Osteoblast (primary cell): ENCODE results near the gene PXK. TPM values are rescaled to one million over a fixed set of nuclear protein-coding genes. Genes with fewer than 3 reads are reported as not detected.

Experiments used
- DNase-seq: peaks from one replicate; pipeline ENCODE4 v3.0.0; 2011; ENCODE audit warnings: low spot score, mixed read lengths; ENCODE audit not compliant: insufficient read length; ENCODE audit errors: missing footprints
- H2AFZ ChIP-seq: 2 replicates; pipeline ENCODE4 v1.6.0; 2011; ENCODE audit warnings: mild to moderate bottlenecking, low read length
- H3K27ac ChIP-seq: 2 replicates; pipeline ENCODE4 v1.5.1; 2011; ENCODE audit warnings: mild to moderate bottlenecking, low read depth, low read length, moderate library complexity
- H3K27me3 ChIP-seq: 2 replicates; pipeline ENCODE4 v1.6.0; 2012; ENCODE audit warnings: mild to moderate bottlenecking, control low read depth, inconsistent platforms, low read length, moderate library complexity; ENCODE audit not compliant: insufficient read depth
- H3K36me3 ChIP-seq: 2 replicates; pipeline ENCODE4 v1.5.1; 2011; ENCODE audit warnings: mild to moderate bottlenecking, low read length, control low read depth, moderate library complexity; ENCODE audit not compliant: insufficient read depth
- H3K4me1 ChIP-seq: 2 replicates; pipeline ENCODE4 v1.5.1; 2011; ENCODE audit warnings: mild to moderate bottlenecking, low read length, control low read depth, moderate library complexity; ENCODE audit not compliant: insufficient read depth
- H3K4me2 ChIP-seq: 2 replicates; pipeline ENCODE4 v1.6.0; 2011; ENCODE audit warnings: mild to moderate bottlenecking, low read length; ENCODE audit not compliant: insufficient read depth
- H3K4me3 ChIP-seq: fragments of 200-600 bp; sonication (generic); 3 replicates; pipeline ENCODE4 v1.5.1; 2012; ENCODE audit warnings: mild to moderate bottlenecking, low read length, inconsistent platforms; ENCODE audit not compliant: insufficient read depth
- H3K79me2 ChIP-seq: 2 replicates; pipeline ENCODE4 v1.6.0; 2012; ENCODE audit warnings: mild to moderate bottlenecking, low read length, control low read depth, inconsistent platforms; ENCODE audit not compliant: insufficient read depth
- H3K9me3 ChIP-seq: 2 replicates; pipeline ENCODE4 v1.5.1; 2011; ENCODE audit warnings: low read depth, low read length, control low read depth
- H4K20me1 ChIP-seq: 2 replicates; pipeline ENCODE4 v1.6.0; 2012; ENCODE audit warnings: mild to moderate bottlenecking, low read length, control low read depth; ENCODE audit not compliant: insufficient read depth
- total RNA-seq: library from RNA; depleted of rRNA; stranded (reverse); fragments of >200 nt; gene quantifications from 2 replicates; pipeline ENCODE4 v1.2.3, GENCODE V29; 2012
- TF ChIP-seq, protein P1 (sequence below): IDR thresholded peaks from 2 replicates; pipeline ENCODE4 v1.5.1; 2011; ENCODE audit warnings: mild to moderate bottlenecking, low read depth, low read length, moderate library complexity; ENCODE audit errors: extremely low read depth

The PXK gene
- total RNA-seq, 1 donor, result 77.4 TPM

- H3K9me3 ChIP-seq, result no peaks in the 10 kb centered on the region
- no peak overlapping the region for H3K4me2 ChIP-seq
- no peaks in the 10 kb centered on the region for H3K36me3 ChIP-seq
- H3K4me3 ChIP-seq, result no peak overlapping the region
- peaks cover 6% of the 10 kb centered on the region for H3K4me1 ChIP-seq
- peaks cover 59% of the 10 kb centered on the region for H3K79me2 ChIP-seq
- H2AFZ ChIP-seq, result no peak overlapping the region
- no peaks in the 10 kb centered on the region for H3K27me3 ChIP-seq
- TF ChIP-seq, protein P1, sequence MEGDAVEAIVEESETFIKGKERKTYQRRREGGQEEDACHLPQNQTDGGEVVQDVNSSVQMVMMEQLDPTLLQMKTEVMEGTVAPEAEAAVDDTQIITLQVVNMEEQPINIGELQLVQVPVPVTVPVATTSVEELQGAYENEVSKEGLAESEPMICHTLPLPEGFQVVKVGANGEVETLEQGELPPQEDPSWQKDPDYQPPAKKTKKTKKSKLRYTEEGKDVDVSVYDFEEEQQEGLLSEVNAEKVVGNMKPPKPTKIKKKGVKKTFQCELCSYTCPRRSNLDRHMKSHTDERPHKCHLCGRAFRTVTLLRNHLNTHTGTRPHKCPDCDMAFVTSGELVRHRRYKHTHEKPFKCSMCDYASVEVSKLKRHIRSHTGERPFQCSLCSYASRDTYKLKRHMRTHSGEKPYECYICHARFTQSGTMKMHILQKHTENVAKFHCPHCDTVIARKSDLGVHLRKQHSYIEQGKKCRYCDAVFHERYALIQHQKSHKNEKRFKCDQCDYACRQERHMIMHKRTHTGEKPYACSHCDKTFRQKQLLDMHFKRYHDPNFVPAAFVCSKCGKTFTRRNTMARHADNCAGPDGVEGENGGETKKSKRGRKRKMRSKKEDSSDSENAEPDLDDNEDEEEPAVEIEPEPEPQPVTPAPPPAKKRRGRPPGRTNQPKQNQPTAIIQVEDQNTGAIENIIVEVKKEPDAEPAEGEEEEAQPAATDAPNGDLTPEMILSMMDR, result no peak
- H4K20me1 ChIP-seq, result peaks cover 30% of the 10 kb centered on the region
- H3K27ac ChIP-seq, result no peak overlapping the region
- DNase-seq, result no peak
Measured at GRCh38 chr3:58361866-58362265, 29.2 kb downstream of the PXK start.

DNA sequence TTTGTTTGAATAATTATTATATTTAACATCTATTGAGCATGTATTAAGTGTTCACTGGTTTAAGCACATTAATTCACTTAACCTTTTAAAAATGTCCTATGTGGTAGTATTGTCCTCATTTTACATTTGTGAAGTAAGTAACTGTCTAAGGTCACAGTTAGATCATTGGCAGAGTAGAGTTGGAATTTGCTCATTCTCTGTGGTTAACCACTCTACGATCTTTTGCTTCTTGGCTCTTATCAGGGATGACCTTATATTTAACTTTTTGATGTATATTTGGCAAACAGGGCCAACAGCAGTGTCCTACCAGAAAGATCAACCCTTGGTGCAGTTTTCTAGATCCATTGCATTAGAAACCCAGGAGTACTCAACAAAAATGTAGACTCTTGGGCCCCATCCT lies 34.0 kb downstream of the PXK start:
- no peak overlapping the region for H2AFZ ChIP-seq
- H3K36me3 ChIP-seq, result peaks cover 8% of the 10 kb centered on the region
- DNase-seq, result no peak
- H3K27ac ChIP-seq, result no peak overlapping the region
- no peak overlapping the region for H3K4me3 ChIP-seq
- H3K27me3 ChIP-seq, result no peaks in the 10 kb centered on the region
- TF ChIP-seq, protein P1, result no peak
- peaks cover 7% of the 10 kb centered on the region for H3K4me1 ChIP-seq
- H3K4me2 ChIP-seq, result no peak overlapping the region
- H3K9me3 ChIP-seq, result no peaks in the 10 kb centered on the region
- peaks cover 10% of the 10 kb centered on the region for H4K20me1 ChIP-seq
- H3K79me2 ChIP-seq, result peaks cover 39% of the 10 kb centered on the region

DNA sequence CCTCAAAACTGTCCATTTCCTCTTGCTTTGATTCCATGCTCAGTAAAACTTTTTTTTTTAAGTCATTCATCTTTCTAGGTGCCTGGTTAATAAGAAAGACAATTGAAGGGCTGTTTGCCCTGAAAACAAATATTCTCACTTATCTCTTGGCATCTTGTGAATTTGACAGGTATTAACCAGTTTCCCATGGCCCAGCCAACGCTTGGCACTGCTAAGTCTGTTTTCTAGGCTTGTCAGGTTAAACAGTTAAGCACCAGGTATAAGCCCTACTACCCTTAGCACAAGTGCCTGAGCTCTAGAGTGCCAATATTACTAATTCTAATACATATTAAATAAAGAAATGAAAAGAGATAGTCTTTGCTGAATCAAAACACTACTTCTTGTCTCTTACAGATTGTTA lies 36.3 kb downstream of the PXK start:
- Histone ChIP-seq H3K79me2 (peaks cover 28% of the 10 kb centered on the region), H2AFZ (no peak overlapping the region), H3K4me2 (no peak overlapping the region), H3K4me3 (no peak overlapping the region), H3K27ac (no peak overlapping the region), H3K36me3 (peaks cover 8% of the 10 kb centered on the region), H4K20me1 (peaks cover 10% of the 10 kb centered on the region), H3K27me3 (no peaks in the 10 kb centered on the region), H3K9me3 (no peaks in the 10 kb centered on the region), H3K4me1 (peaks cover 8% of the 10 kb centered on the region)
- TF ChIP-seq, protein P1, result no peak
- no peak for DNase-seq

DNA sequence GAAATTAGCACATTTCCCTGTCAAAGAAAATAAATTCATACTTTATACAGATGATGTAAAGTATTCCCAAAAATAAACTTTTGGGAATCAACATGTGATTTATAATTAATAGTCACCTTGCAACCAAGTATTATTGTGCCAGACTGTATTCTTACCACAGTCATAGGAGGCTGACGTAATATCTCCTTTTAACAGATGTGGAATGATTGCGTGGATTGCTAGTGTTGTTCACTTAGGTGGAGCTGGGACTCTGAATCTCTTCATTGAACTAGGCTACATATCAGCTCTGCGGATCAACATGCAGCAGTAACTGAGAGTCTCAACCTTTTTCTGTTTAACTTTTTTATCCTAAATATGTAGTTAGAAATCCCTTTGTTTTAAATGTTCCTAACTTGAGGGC lies 37.2 kb downstream of the PXK start:
- Histone ChIP-seq H4K20me1 (peaks cover 10% of the 10 kb centered on the region), H3K36me3 (peaks cover 8% of the 10 kb centered on the region), H3K4me1 (peaks cover 15% of the 10 kb centered on the region), H3K27me3 (no peaks in the 10 kb centered on the region), H3K4me3 (no peak overlapping the region), H3K27ac (no peak overlapping the region), H3K79me2 (peaks cover 24% of the 10 kb centered on the region), H3K4me2 (no peak overlapping the region), H2AFZ (no peak overlapping the region), H3K9me3 (no peaks in the 10 kb centered on the region)
- DNase-seq, result no peak
- TF ChIP-seq, protein P1, result no peak
